Stimulated activated CD4-positive, alpha-beta T cell treated with anti-CD3 and anti-CD28 coated beads, Interleukin-1b, Interleukin-23, amount 100 ng/mL, for 24 hours (primary cell): ENCODE measurements around the gene BTBD8.

Experiments used
- DNase-seq, 4 experiments: peaks; one replicate each; pipeline ENCODE4 v3.0.0-alpha.2; 2020; ENCODE audit warnings: low read depth in 4 of 4, low spot score in 1 of 4

The BTBD8 gene

DNA sequence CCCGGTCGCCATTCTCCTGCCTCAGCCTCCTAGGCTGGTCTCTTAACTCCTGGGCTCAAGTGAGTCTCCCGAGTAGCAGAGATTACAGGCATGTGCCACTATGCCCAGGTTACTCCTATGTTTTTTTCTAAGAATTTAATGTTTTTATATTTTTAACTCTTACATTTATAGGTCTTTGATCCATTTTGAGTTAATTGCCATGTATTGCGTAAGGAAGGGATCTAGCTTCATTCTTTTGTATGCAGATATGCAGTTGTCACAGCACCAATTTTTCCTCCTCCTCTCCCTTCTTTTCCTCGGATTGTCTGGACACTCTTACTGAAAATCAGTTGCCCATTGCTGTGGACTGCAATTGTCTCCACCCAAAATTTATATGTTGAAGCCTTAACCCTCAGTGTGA is 11.5 kb downstream of the BTBD8 start:
- no peak for DNase-seq

DNA sequence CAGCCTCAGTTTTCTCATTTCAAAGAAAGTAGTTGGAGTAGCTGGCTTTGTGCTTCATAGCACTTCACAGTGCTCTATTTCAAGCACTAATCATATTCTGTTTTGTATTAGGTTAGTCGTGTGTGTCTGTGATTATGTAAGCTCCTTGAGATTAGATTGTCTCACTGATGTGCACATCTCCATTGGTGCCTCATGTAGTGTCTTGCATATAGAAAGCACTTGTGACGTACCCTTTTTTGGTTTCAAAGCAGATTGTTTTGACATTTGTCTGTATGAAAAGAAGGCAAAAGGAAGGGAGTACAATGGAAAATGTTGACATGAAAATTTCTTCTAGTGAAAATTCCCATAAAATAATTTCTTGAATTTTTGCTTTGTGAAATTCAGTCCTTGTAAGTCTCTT is 13.9 kb downstream of the BTBD8 start:
- DNase-seq = no peak

- no peak for DNase-seq
Measured at GRCh38 chr1:92094595-92094994, 14.4 kb downstream of the BTBD8 start.

- DNase-seq = no peak
Measured at GRCh38 chr1:92095874-92096273, 15.7 kb downstream of the BTBD8 start.

DNA sequence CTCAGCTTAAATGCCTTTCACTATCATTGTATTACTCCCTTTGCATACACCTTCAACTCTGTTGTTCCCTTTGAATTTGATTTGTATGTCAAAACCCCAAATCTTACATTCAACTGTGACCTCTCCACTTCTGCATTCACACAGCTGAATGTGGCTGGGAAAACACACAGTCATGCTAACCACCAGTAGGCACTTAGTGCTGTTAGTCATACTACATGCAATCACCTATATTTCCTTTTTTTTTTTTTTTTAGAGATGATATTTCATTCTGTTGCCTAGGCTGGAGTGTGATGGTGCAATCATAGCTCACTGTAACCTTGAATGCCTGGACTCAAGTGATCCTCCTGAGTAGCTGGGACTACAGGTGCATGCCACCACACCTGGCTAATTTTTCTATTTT is 16.2 kb downstream of the BTBD8 start:
- DNase-seq = no peak

DNA sequence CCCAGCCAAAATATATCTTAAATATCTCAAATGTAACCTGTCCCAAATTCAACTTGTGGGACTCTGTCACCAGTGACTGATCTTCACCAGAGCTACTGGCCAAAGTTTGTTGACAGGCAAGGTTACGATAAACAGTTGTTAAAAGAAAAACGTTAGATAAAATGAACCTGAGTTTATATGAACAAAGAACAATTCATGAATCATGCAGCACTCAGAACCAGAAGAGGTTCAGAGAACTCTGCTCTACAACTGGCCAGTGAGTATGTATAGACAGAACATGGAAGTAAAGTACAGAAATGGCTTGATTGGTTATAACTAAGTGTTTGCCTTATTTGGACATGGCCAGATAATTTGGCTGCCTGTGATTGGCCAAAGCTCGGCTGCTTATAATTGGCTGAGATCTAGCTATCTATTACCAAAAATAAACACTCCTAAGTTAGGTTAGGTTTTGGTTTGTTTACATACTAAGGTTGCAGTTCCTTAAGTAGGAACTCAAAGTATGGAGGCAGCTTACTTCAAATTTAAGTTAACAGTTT is 25.5 kb downstream of the BTBD8 start:
- DNase-seq = no peak

DNA sequence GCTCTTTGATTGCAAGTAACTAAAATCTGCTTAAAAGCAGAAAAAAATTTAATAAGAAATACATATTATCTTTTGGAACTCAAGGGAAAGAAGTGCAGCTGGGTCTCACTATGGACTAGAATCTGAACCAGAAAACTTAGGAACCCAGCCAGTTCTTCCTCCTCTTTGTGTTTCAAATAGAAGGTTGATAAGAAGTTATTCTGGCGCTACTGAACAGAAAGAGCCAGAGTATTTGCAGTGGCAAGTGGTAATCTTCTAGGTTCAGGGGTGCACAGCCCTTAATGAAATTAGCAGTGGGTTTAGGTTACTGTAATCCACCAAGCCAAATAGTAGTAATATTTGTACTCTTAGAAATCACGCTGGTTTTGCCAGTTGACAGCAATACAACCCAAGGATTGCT is 28.5 kb downstream of the BTBD8 start:
- DNase-seq = no peak

- DNase-seq = no peak
Measured at GRCh38 chr1:92117526-92117925, 37.4 kb downstream of the BTBD8 start.

GRCh38 chr1:92118826-92119225 is 38.7 kb downstream of the BTBD8 start:
- no peak for DNase-seq

DNA sequence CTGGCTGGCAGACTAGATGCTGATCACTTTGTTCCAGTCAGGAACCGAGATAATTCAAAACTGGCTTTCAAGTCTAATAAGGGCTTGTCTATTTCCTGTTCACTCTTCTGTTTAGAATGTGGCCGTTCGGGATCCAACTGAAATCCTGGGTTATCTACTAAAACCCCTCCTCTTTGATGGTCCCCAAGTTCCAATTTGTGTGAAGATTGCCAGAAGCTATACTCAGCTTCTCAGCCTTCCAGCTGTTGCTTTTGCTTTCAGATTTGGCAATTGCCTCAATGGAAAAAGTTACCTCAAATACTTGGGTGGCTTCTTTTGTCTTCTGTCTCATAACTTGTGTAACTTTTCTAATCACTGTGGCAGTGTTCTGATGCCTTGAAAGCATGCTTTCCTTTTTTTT is 43.7 kb downstream of the BTBD8 start:
- DNase-seq = no peak

DNA sequence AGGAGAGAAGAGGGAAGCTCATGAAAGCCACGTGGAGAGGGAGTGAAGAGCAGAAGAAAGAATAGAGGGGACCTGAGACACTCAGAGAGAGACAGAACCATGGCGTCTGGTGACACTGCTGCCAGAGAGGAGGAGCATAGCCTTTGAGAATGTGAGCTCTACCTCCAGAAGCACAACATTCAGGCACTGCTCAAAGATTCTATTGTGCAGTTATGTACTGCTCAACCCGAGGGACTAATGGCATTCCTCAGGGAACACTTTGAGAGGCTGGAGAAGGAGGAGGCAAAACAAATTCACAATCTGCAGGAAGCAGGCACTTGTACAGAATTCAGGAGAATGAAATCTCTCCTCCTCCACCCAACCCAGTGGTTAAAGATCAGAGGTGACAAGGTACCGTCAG is 45.1 kb downstream of the BTBD8 start:
- no peak for DNase-seq

DNA sequence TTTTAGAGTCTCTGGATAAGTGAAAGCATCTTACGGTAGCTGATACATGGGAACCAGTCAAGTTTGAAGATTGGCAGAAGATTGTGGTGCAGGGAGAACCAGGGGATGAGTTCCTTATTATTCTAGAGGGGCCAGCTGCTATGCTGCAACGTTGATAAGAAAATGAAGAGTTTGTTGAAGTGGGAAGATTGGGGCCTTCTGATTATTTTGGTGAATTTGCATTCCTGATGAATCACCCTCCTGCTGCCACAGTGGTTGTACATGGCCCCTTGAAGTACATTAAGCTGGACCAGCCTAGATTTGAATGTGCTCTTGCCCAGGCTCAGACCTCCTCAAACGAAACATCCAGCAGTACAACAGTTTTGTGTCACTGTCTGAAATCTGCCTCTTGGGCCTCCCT is 45.9 kb downstream of the BTBD8 start:
- DNase-seq = no peak

- DNase-seq = no peak
Measured at GRCh38 chr1:92134331-92134730, 54.2 kb downstream of the BTBD8 start.

GRCh38 chr1:92136341-92136740 is 56.2 kb downstream of the BTBD8 start:
- DNase-seq = no peak

DNA sequence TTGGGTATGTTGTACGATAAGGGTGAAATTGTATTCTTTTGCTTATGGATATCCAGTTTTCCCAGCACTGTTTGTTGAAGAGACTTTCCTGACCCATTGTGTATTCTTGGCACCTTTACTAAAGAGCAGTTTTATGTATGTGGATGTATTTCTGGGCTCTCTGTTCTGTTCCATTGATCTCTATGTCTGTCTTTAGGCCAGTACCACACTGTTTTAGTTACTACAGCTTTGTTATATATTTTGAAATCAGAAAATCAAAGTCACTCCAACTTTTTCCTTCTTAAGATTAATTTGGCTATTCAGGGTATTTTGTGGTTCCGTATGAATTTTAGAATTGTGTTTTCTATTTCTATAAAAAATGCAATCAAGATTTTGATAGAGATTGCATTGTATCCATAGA is 74.8 kb downstream of the BTBD8 start:
- no peak for DNase-seq

DNA sequence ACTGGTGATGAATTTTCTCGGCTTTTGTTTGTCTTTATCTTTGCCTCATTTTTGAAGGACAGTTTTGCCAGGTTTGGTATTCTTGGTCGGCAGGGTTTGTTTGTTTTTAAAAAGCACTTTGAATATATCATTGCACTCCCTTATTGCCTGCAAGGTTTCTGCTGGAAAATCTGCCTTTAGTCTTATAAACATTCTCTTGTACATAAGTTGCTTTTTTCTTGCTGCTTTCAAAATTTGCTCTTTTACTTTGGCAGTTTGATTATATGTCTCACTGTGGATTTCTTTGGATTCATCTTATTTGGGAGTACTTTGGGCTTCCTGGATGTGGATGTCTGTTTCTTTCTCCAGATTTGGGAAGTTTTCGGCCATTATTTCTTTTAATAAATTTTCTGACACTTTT is 79.4 kb downstream of the BTBD8 start:
- no peak for DNase-seq

GRCh38 chr1:92165389-92165788 is 85.2 kb downstream of the BTBD8 start:
- DNase-seq = no peak

GRCh38 chr1:92167151-92167550 is 87.0 kb downstream of the BTBD8 start:
- no peak for DNase-seq

GRCh38 chr1:92168657-92169056 is 88.5 kb downstream of the BTBD8 start:
- no peak for DNase-seq

DNA sequence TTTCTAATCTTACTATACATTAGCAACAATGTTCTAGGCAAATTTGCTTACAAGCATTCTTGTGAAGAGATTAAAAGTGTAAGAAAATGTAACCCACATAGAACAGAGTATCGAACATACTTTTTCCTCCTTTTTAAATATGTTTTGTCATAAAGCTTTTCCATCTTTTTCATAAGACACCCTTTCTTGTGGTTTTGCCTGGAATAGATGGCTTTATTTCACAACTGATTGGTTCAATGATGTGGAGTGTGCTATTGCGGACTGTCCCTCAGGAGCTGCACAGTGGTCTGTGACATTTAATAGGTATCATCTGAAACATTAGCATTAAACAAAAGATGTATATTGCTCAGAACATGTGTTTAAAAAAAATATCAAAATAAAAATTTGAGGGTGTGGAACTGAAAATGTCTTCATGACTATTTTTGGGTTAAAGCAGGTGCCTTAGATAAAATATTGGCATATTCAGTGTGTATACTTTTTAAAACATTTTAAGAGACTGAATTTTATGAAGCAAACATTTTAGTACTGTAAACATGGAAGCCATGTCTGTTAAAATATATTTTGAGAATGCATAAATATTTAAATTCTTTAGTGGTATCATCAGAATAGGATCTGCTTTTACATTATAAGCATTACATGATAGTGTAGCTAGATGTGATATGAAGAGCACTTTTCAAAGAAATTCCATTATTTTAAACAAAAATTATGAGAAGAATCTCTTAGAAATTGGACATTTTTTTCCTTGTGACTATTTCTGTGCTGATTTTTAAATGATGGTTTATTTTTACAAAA is 89.3 kb downstream of the BTBD8 start:
- no peak for DNase-seq

GRCh38 chr1:92184632-92185031 is 104.5 kb downstream of the BTBD8 start:
- DNase-seq = no peak

- DNase-seq = no peak
Measured at GRCh38 chr1:92186081-92186480, 105.9 kb downstream of the BTBD8 start.
